GDM1 (cell line): ENCODE results near the gene KCNJ15.
"Not testable (repeated sequence)": the region's sequence is repeated elsewhere in the genome, so short reads cannot be mapped to it uniquely, and the experiment has no call there.

ENCODE experiments used
- DNase-seq: peaks from one replicate; lab custom pipeline; 2025; lab: John Stamatoyannopoulos, UW

KCNJ15 gene

DNA sequence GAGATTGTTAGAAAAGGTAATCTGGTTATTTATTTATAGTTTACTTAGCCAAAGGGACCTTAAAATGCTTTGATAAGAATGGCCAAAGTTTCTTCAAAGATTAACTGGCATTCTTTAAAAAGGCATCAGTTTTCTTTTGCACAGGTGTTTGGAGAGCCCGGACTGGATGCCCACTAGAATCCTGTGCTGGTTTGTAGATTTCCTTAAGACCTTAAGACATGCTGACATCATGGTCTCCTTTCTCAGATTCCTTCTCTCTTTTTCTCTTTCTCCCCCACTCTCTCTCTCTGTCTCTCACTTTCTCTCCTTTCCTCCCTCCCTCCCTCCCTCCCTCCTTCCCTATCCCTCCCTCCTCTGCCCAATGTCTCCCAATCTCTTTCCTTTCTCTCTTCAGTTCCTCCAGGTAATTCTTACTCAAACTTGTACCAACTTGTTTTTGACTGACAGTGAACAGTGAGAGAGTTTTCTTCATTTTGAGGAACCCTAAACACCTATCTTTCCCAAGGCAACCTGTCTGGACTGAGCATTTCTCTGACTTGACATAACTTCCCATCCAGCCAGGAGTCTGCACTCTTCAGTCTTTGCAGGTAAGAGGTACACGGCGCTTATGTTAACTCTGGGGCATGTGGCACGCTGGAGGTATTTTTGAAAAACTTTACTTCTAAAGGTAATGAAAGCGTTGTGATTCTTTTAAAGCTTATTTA is at the start of gene KCNJ15:
Gene KCNJ15, plus strand, starts transcription at position 393 of the 704 bp plus-strand sequence. CDS start 42,271 bp downstream, outside the sequence.
- DNase-seq = no peak

GRCh38 chr21:38208118-38208517 is 48.7 kb upstream of the KCNJ15 start:
- no peak for DNase-seq

GRCh38 chr21:38211321-38211720 is 45.5 kb upstream of the KCNJ15 start:
- DNase-seq = no peak

GRCh38 chr21:38212706-38213105 is 44.1 kb upstream of the KCNJ15 start:
- DNase-seq = no peak

- peak; percentile 63 for DNase-seq
These were observed 37.7 kb upstream of the KCNJ15 start for GRCh38 chr21:38219049-38219628.

DNA sequence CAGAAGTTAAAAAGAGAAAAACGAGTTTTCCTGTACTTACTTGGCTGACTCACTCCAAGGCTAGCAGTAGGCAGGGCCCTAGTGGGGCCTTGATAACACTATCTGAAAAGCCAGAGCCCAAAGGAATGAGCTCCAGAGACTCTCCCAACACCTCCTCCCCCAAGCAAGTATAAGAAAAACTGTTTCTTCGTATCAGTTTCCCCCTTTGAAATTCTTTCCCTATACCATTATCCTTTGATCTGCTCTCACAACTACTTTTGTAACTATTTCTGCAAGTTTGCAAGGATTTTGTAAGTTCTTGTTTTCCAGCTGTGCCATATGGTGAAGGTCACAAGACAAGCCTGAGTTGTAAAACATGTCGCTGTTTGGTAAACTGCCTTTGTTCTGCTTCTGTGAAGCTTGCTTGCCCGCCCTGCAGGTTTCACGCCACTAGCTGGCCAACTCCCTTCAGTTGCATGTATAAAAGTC is 36.5 kb upstream of the KCNJ15 start:
- DNase-seq = no peak

DNA sequence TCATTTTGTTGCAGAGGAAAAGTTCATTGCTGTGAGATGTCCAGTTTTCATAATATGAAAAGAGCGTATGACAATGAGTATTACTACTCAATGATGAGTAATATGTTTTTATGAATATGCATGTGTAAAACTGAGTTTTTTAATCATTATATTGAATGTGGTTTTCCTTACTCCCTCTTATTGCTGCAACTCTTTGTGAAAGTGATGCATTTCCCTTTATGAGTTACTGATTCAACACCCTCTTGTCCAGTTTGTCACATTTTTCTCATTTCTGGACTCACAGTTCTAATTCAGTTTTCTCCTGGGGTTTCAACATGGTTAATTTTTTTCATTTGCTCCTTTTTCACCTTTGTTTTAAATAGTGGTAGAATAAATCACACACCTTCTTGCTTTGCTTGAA is 35.2 kb upstream of the KCNJ15 start:
- no peak for DNase-seq

GRCh38 chr21:38223893-38224540 is 32.8 kb upstream of the KCNJ15 start:
- no peak for DNase-seq

- no peak for DNase-seq
These were observed 29.4 kb upstream of the KCNJ15 start for GRCh38 chr21:38227401-38227800.

- DNase-seq = no peak
These were observed 28.7 kb upstream of the KCNJ15 start for GRCh38 chr21:38228115-38228514.

DNA sequence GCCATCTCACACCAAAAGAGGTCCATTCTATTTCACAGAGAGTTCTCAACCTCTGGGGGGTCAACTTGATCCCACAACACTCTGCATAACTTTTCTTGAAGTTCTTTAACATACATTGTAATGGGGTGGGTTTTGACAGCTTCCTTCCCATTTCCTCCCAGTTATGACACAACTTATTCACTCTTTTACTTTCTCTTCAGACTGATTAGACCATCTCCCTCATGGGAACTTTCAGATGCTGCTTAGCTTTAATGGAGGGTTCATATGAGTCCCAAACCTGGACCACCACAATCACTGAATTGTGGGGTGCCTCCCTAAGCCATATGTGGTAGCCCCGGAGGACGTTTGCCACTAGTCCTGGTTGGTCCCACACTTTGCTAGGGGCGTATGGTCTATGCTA is 28.3 kb upstream of the KCNJ15 start:
- DNase-seq = no peak

DNA sequence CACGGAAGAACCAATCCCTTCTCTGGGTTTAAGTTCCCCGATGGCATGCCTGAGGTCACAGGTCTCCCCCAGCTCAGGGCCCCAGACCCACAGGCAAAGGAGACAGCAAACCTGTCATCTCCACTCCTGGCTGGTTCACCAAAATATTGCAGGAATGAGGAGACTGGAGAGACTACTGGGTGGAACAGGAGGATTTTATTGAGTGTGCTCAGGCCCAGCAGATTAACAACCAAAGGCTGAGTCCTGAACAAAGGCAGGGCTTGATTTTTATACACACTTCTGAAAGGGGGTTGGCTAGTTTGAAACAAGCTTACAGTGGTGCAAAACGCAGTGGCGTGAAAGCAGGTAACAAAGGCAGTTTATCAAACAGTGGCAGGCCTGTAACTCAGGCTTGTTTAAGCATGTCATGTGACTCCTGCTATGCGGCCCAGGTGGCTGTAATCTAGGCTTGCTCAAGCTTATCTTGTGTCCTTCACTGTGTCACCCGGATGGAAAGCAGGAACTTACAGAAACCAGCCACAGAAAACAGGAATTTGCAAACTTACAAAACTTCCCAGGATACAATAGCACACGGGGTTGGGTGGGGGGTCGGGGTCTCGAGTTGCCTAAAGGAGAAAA is 27.4 kb upstream of the KCNJ15 start:
- DNase-seq = no peak

DNA sequence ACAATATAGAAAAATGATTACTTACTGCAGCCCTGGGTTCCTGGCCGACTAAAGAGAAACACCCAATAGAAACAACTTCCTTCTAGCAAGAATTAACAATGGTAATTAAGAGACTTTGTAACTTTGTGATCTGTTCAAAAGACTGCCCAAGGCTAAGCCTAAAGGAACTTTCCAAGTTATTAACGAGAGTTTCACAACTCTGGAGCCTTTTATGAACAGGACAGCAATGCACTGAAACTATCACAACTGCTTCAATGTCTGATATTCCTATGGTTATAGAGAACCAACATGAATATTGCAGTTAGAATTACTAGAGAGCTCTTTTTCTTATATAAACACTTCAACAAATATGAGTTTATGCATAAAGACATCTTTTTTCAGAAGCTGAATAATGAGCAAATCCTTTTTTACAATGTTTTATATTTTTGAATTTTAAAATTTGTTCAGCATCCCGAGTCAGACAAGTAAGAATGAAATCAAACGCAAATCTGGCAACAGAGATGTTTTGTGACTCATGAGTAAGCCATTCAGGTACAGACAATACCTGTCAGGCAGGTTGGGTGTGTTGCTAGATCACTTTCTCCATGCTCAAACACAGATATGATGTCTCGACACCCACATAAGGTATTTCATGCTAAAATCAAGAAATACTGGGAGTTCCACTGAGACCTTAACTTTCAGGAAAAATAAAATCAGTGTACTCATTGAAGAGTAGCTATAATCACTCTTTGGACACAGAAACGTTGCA is 22.2 kb upstream of the KCNJ15 start:
- DNase-seq = no peak

DNA sequence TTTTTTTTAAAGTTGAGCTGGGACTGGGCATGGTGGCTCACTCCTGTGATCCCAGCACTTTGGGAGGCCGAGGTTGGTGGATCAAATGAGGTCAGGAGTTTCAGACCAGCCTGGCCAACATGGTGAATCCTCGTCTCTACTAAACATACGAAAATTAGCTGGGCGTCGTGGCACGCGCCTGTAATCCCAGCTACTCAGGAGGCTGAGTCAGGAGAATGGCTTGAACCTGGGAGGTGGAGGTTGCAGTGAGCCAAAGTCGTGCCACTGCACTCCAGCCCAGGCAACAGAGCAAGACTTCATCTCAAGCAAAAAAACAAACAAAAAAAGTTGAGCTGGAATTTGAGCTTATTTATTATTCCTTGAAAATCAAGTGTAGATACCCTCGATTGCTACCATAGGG is 21.5 kb upstream of the KCNJ15 start:
- not testable (repeated sequence) for DNase-seq

DNA sequence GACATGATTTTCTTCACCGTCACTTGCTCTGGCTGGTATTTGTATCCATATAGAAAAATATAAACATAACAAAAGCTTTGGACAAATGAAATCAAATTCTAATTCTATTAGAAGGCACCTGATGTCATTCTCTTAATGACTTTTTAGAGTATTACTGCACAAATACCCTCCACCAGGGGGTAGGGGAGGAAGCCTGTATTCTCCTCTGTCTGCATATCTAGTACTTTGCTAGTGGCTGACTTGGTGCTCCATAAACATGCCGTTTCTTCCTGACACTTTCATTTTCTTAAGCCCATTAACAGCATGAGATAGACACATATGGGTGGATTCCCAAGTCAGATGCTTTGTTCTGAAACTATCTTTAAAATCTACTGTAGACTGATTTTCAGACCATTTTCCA is 20.6 kb upstream of the KCNJ15 start:
- no peak for DNase-seq

- DNase-seq = no peak
These were observed 17.1 kb upstream of the KCNJ15 start for GRCh38 chr21:38239672-38240071.

DNA sequence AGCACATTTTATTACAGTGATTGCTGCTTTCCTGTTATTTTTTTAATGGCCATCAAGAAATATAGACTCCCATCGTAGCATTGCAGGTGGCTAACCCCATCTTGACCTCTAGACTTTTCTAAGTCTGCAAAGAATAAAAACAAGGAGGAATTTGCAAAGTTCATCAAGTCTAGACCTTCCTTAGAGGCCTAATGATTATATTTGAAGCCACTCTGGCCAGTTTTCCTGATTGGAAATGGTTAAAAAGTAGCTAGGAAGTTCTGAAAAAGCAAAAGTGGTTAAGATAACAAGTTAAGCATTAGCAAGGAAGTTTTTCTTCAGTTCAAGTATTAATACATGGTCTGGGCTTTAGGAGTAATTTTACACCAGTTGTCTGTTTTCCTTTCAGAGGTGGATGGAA is 16.7 kb upstream of the KCNJ15 start:
- DNase-seq = no peak

- no peak for DNase-seq
These were observed 15.6 kb upstream of the KCNJ15 start for GRCh38 chr21:38241029-38241740.

DNA sequence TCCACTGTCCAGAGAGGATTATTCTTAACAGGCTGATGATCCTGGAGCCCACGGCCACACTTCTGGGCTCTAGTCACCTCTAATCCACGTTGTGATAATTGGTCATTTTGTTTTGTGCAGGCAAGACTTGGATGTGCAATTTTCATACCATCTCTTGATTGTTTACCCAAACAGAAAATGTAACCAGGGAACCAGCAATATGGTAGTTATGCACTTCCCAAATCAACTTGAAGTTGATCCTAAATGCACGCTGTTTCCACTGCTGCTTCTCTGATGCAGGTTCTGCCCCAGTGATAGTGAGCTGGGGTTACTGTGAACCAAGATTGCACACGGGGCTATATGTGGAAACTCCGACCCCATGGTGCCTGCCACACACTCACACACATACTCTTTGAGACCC is 14.7 kb upstream of the KCNJ15 start:
- DNase-seq = no peak

DNA sequence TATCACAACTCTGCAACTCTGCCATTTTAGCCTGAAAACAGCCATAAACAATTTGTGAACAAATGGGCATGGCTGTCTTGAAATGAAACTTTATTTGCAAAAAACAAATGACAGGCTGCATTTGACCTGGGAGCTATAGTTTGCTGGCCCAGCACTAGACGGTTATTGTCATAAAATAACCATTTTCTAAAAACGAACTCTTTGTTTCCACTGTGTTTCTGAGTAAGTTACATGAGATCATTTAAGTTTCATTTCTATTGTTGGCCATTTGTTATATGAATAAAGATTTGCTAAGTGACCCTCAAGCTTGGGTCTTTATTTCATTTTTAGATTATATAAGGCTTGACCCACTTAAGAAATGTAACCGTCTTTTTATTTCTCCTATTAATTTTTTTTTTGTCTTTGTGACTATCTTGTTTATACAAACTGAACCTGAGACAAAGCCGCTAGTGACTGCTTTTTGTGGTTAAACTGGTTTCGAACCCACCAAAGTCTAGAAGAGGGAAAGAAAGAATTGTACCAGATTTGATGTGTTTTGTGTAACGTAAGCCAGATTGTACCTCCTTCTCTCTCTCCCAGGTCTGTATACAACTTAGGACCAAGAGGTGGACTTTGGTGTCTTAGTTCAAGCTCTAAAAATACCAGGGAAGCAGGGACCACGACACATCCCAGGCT is 12.9 kb upstream of the KCNJ15 start:
- no peak for DNase-seq

DNA sequence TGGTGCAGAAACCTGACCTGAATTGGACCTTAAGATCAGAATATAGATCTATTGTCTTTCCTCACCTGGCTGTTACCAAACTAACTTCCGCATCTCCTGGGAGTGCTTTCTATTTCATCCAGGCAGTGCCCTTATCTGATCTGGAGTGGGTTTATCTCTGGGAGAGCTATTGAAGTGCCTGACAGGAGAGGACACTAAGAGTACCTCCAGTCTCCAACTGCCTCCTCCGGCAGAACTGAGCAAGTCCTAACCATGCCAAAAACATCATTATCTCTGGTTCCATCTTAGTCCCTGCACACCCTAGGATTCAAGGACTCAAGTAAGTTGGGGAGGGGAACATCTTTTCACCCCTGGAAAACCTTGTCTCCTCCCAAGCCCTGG is 12.4 kb upstream of the KCNJ15 start:
- DNase-seq = no peak
